Measurements from ENCODE around the gene PRPF19. TPM values are rescaled to one million over a fixed set of nuclear protein-coding genes. Genes with fewer than 3 reads are reported as not detected.

Gene PRPF19
- total RNA-seq, 5 donors from 2014 or later (not counting 1 experiment from before 2014, with no cell fraction given) = 81.7 to 106 (median 96.9) TPM

- Histone ChIP-seq H3K4me1 (ENCODE audit: control insufficient read depth in 1 of 2, extremely low read depth in 1 of 2, insufficient read depth in 2 of 2, low read length in 2 of 2) (peaks cover under 1 to 9% of the 10 kb centered on the region in 2 experiments), H3K27me3 (replicated peaks in 1 of 2; ENCODE audit: control insufficient read depth in 2 of 2, extremely low read depth in 1 of 2, insufficient read depth in 2 of 2, low read length in 1 of 2) (peaks cover 2 to 29% of the 10 kb centered on the region in 2 experiments), H3K36me3 (ENCODE audit: control insufficient read depth in 2 of 2, extremely low read depth in 1 of 2, insufficient read depth in 1 of 2, low read length in 1 of 2) (no peaks in the 10 kb centered on the region), H3K9me3 (no peaks in the 10 kb centered on the region), H3K27ac (ENCODE audit: low read length) (no peak overlapping the region), H3K4me3 (ENCODE audit: control insufficient read depth in 1 of 2, extremely low read depth in 1 of 2, low read length in 1 of 2) (no peak overlapping the region)
- POLR2A ChIA-PET = no interaction called here
- CTCF ChIA-PET = interaction anchor here in 1 of 2 donors (0.6 kb wide), 1 partner anchor 22 kb away, joined by 3 read pairs; no protein-coding TSS in a partner anchor
- peaks cover 0 to 2% of the 10 kb centered on the region in 2 donors for H3K27me3 Mint-ChIP-seq
- H3K27ac Mint-ChIP-seq = no peak overlapping the region
- 97% methylated on average over 11 of the region's 15 CpGs for WGBS (ENCODE audit: insufficient coverage)
- H3K9me3 Mint-ChIP-seq = no peaks in the 10 kb centered on the region
- peaks cover 2 to 15% (median 8%) of the 10 kb centered on the region in 3 donors for H3K4me1 Mint-ChIP-seq
- ATAC-seq (replicated peaks in 1 of 4) (no peak), DNase-seq (no peak)
- no peak overlapping the region for H3K4me3 Mint-ChIP-seq
- peaks cover 9% of the 10 kb centered on the region for H3K36me3 Mint-ChIP-seq
Measured at GRCh38 chr11:60946601-60947264, 40.3 kb upstream of the PRPF19 start.

GRCh38 chr11:60945295-60945667 is 38.9 kb upstream of the PRPF19 start:
- Histone ChIP-seq H3K36me3 (ENCODE audit: control insufficient read depth in 2 of 2, extremely low read depth in 1 of 2, insufficient read depth in 1 of 2, low read length in 1 of 2) (peaks cover 0 to 2% of the 10 kb centered on the region in 2 donors), H3K27me3 (replicated peaks in 1 of 2; ENCODE audit: control insufficient read depth in 2 of 2, extremely low read depth in 1 of 2, insufficient read depth in 2 of 2, low read length in 1 of 2) (peaks cover 2 to 20% of the 10 kb centered on the region in 2 experiments), H3K4me1 (ENCODE audit: control insufficient read depth in 1 of 2, extremely low read depth in 1 of 2, insufficient read depth in 2 of 2, low read length in 2 of 2) (peaks cover 0 to 3% of the 10 kb centered on the region in 2 experiments), H3K4me3 (ENCODE audit: control insufficient read depth in 1 of 2, extremely low read depth in 1 of 2, low read length in 1 of 2) (no peak overlapping the region), H3K9me3 (no peaks in the 10 kb centered on the region), H3K27ac (ENCODE audit: low read length) (no peak overlapping the region)
- POLR2A ChIA-PET = no interaction called here
- no peaks in the 10 kb centered on the region for H3K9me3 Mint-ChIP-seq
- no peak overlapping the region for H3K4me3 Mint-ChIP-seq
- H3K27me3 Mint-ChIP-seq = no peaks in the 10 kb centered on the region
- H3K36me3 Mint-ChIP-seq = peaks cover 14% of the 10 kb centered on the region
- CTCF ChIA-PET = no interaction called here
- WGBS (ENCODE audit: insufficient coverage) = 80% methylated on average over 1 of the region's 5 CpGs
- ATAC-seq (replicated peaks in 1 of 4) (no peak), DNase-seq (no peak)
- no peak overlapping the region for H3K27ac Mint-ChIP-seq
- H3K4me1 Mint-ChIP-seq = peaks cover 0 to 11% (median 7%) of the 10 kb centered on the region in 3 donors

GRCh38 chr11:60944490-60945294 is 38.3 kb upstream of the PRPF19 start:
- H3K36me3 Mint-ChIP-seq = peaks cover 14% of the 10 kb centered on the region
- no peak overlapping the region for H3K4me3 ChIP-seq (ENCODE audit: control insufficient read depth in 1 of 2, extremely low read depth in 1 of 2, low read length in 1 of 2)
- peaks cover 0 to 3% of the 10 kb centered on the region in 2 experiments for H3K4me1 ChIP-seq (ENCODE audit: control insufficient read depth in 1 of 2, extremely low read depth in 1 of 2, insufficient read depth in 2 of 2, low read length in 2 of 2)
- POLR2A ChIA-PET = no interaction called here
- ATAC-seq (replicated peaks in 1 of 4) (no peak), DNase-seq (no peak)
- H3K9me3 ChIP-seq = no peaks in the 10 kb centered on the region
- WGBS (ENCODE audit: insufficient coverage) = 94% methylated on average over 4 of the region's 11 CpGs
- peaks cover 0 to 8% (median 3%) of the 10 kb centered on the region in 3 donors for H3K4me1 Mint-ChIP-seq
- peaks cover 2 to 16% of the 10 kb centered on the region in 2 experiments for H3K27me3 ChIP-seq (replicated peaks in 1 of 2; ENCODE audit: control insufficient read depth in 2 of 2, extremely low read depth in 1 of 2, insufficient read depth in 2 of 2, low read length in 1 of 2)
- H3K27ac ChIP-seq (ENCODE audit: low read length) = no peak overlapping the region
- no peak overlapping the region for H3K27ac Mint-ChIP-seq
- H3K36me3 ChIP-seq (ENCODE audit: control insufficient read depth in 2 of 2, extremely low read depth in 1 of 2, insufficient read depth in 1 of 2, low read length in 1 of 2) = peaks cover 0 to 2% of the 10 kb centered on the region in 2 donors
- no peak overlapping the region for H3K4me3 Mint-ChIP-seq
- H3K27me3 Mint-ChIP-seq = no peaks in the 10 kb centered on the region
- H3K9me3 Mint-ChIP-seq = no peaks in the 10 kb centered on the region
- CTCF ChIA-PET = interaction anchor here in 1 of 2 donors (0.6 kb wide), 1 partner anchor 243 kb away, joined by 3 read pairs; no protein-coding TSS in a partner anchor

GRCh38 chr11:60942970-60943565 is 36.7 kb upstream of the PRPF19 start:
- H3K27ac Mint-ChIP-seq = no peak overlapping the region

GRCh38 chr11:60942219-60942618 is 35.8 kb upstream of the PRPF19 start:
- Histone ChIP-seq H3K36me3 (ENCODE audit: control insufficient read depth in 2 of 2, extremely low read depth in 1 of 2, insufficient read depth in 1 of 2, low read length in 1 of 2) (peaks cover 0 to 2% of the 10 kb centered on the region in 2 donors), H3K4me1 (ENCODE audit: control insufficient read depth in 1 of 2, extremely low read depth in 1 of 2, insufficient read depth in 2 of 2, low read length in 2 of 2) (peaks cover 0 to 3% of the 10 kb centered on the region in 2 experiments), H3K27ac (ENCODE audit: low read length) (no peak overlapping the region), H3K4me3 (ENCODE audit: control insufficient read depth in 1 of 2, extremely low read depth in 1 of 2, low read length in 1 of 2) (no peak overlapping the region), H3K9me3 (no peaks in the 10 kb centered on the region), H3K27me3 (replicated peaks in 1 of 2; ENCODE audit: control insufficient read depth in 2 of 2, extremely low read depth in 1 of 2, insufficient read depth in 2 of 2, low read length in 1 of 2) (peaks cover 0 to 10% of the 10 kb centered on the region in 2 experiments)
- DNase-seq (no peak), ATAC-seq (replicated peaks in 1 of 4) (no peak)
- Mint-ChIP-seq H3K4me1 (peaks cover 0 to 3% (median 0%) of the 10 kb centered on the region in 3 donors), H3K36me3 (peaks cover 14% of the 10 kb centered on the region), H3K27me3 (peaks cover 0 to 2% of the 10 kb centered on the region in 2 donors), H3K4me3 (no peak overlapping the region), H3K9me3 (no peaks in the 10 kb centered on the region), H3K27ac (no peak overlapping the region)
- CTCF ChIA-PET = no interaction called here
- POLR2A ChIA-PET = no interaction called here
- 100% methylated on average over 2 of the region's 4 CpGs for WGBS (ENCODE audit: insufficient coverage)

More at GRCh38 chr11:60942970-60943565, 36.7 kb upstream of the PRPF19 start:
- no peak overlapping the region for H3K4me3 ChIP-seq (ENCODE audit: control insufficient read depth in 1 of 2, extremely low read depth in 1 of 2, low read length in 1 of 2)
- Mint-ChIP-seq H3K36me3 (peaks cover 14% of the 10 kb centered on the region), H3K4me3 (no peak overlapping the region), H3K9me3 (no peaks in the 10 kb centered on the region), H3K4me1 (peaks cover 0 to 3% (median 0%) of the 10 kb centered on the region in 3 donors), H3K27me3 (peaks cover 0 to under 1% of the 10 kb centered on the region in 2 donors)
- ATAC-seq (replicated peaks in 1 of 4) (no peak), DNase-seq (no peak)
- H3K27me3 ChIP-seq (replicated peaks in 1 of 2; ENCODE audit: control insufficient read depth in 2 of 2, extremely low read depth in 1 of 2, insufficient read depth in 2 of 2, low read length in 1 of 2) = peaks cover 0 to 10% of the 10 kb centered on the region in 2 experiments
- H3K36me3 ChIP-seq (ENCODE audit: control insufficient read depth in 2 of 2, extremely low read depth in 1 of 2, insufficient read depth in 1 of 2, low read length in 1 of 2) = peaks cover 0 to 2% of the 10 kb centered on the region in 2 donors
- H3K9me3 ChIP-seq = no peaks in the 10 kb centered on the region
- H3K27ac ChIP-seq (ENCODE audit: low read length) = no peak overlapping the region
- CTCF ChIA-PET = no interaction called here
- POLR2A ChIA-PET = interaction anchor here in 1 of 2 donors (0.7 kb wide), 1 partner anchor 84 kb away, joined by 3 read pairs; no protein-coding TSS in a partner anchor
- 89% methylated on average over 3 of the region's 9 CpGs for WGBS (ENCODE audit: insufficient coverage)
- H3K4me1 ChIP-seq (ENCODE audit: control insufficient read depth in 1 of 2, extremely low read depth in 1 of 2, insufficient read depth in 2 of 2, low read length in 2 of 2) = peaks cover 0 to 3% of the 10 kb centered on the region in 2 experiments

All from T-cell (primary cell).